ENCODE measurements around the gene OR2T1. TPM values are rescaled to one million over a fixed set of nuclear protein-coding genes. Genes with fewer than 3 reads are reported as not detected.
"Not testable (repeated sequence)": the region's sequence is repeated elsewhere in the genome, so short reads cannot be mapped to it uniquely, and the experiment has no call there.

OR2T1 gene
- total and polyA plus RNA-seq, 2 of the 8 experiments (the other 6 are each of a cell fraction or from before 2014, with no cell fraction given) = not detected

DNA sequence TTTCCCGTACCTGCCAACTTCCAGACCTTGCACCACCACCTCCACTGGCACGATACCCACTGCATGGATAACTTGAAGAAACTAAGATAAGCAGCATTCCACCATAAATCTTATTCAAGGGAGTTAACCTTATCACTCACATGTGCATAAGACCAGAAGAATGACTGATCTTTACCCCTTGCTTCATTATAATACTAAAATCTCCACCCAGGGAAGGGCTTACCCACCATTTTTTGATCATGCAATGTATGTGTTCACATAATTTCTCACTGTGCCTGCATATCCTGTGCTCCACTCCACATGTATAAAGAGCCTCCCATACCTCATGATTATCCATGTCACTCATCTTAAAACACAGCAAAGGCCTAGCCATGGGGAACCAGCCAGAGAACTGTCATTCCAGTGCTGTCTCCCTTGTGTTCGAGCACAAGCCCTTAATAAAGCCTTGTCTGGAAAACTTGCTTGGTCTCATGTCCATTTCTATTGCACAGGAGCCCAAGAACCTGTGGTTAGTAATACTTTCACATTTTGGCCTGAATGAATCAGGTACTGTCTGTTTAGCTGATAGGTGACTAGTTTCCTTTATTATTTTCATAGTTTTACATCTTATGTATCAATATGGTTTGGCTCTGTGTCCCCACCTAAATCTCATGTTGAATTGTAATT lies 24.8 kb downstream of the OR2T1 start:
- H3K79me1 ChIP-seq (ENCODE audit: low read depth, low read length); H3K23ac ChIP-seq (ENCODE audit: insufficient read length); H3K4me1 ChIP-seq (replicated peaks in 1 of 4; ENCODE audit: control insufficient read depth in 3 of 4, insufficient read depth in 4 of 4, low read length in 3 of 4); CTCF ChIA-PET (ENCODE audit: partially characterized antibody); H3K9ac ChIP-seq (replicated peaks in 1 of 4; ENCODE audit: extremely low read depth in 1 of 4, low read depth in 3 of 4, low read length in 3 of 4); H3K56ac ChIP-seq (replicated peaks; ENCODE audit: insufficient read length, low read depth, low read length); H3K14ac ChIP-seq (ENCODE audit: insufficient read length); H2BK5ac ChIP-seq (ENCODE audit: low read depth, low read length); H3K79me2 ChIP-seq (ENCODE audit: control insufficient read depth in 1 of 2, insufficient read depth in 2 of 2, low read length in 2 of 2); H2BK20ac ChIP-seq (ENCODE audit: low read length); DNase-seq (ENCODE audit: low read depth in 1 of 2, low spot score in 2 of 2); H2AK5ac ChIP-seq (ENCODE audit: low read depth, low read length); H3K36me3 ChIP-seq (ENCODE audit: control insufficient read depth in 2 of 4, insufficient read depth in 4 of 4, low read length in 3 of 4); H2BK15ac ChIP-seq (ENCODE audit: low read length); H4K20me1 ChIP-seq (replicated peaks in 1 of 2; ENCODE audit: control insufficient read depth in 1 of 2, insufficient read depth in 2 of 2, low read length in 2 of 2); H3K18ac ChIP-seq (ENCODE audit: extremely low read depth, low read length); H2BK12ac ChIP-seq (ENCODE audit: low read depth, low read length); H3K23me2 ChIP-seq (ENCODE audit: low read depth, low read length); H2BK120ac ChIP-seq (replicated peaks; ENCODE audit: low read depth, low read length); H3K27me3 ChIP-seq (replicated peaks in 1 of 4; ENCODE audit: control insufficient read depth in 3 of 4, extremely low read depth in 1 of 4, insufficient read depth in 3 of 4, low read length in 3 of 4); H3K27ac ChIP-seq (ENCODE audit: low read depth, low read length); H2AFZ ChIP-seq (ENCODE audit: low read length); H3K4me3 ChIP-seq (ENCODE audit: extremely low read depth in 1 of 4, insufficient read depth in 2 of 4, low read depth in 3 of 4, low read length in 4 of 4); H4K91ac ChIP-seq (replicated peaks; ENCODE audit: insufficient read length, low read length); H4K5ac ChIP-seq (ENCODE audit: insufficient read length, low read depth, low read length); POLR2A ChIA-PET (ENCODE audit: partially characterized antibody); H3K4me2 ChIP-seq (ENCODE audit: insufficient read depth in 1 of 2, low read depth in 2 of 2, low read length in 2 of 2); H3K4ac ChIP-seq (replicated peaks; ENCODE audit: insufficient read length, low read depth, low read length); FAIRE-seq; H4K8ac ChIP-seq (ENCODE audit: extremely low read depth, insufficient read depth, low read length): not testable (repeated sequence)
- H3K9me3 ChIP-seq (ENCODE audit: insufficient read depth in 2 of 2, low read depth in 1 of 2, low read length in 1 of 2) = peaks cover 33 to 51% of the 10 kb centered on the region in 2 experiments
- 55% methylated on average over 3 of the region's 3 CpGs; no CpG with 5 or more reads in 1 of the 2 experiments for WGBS, 2 experiments (ENCODE audit: extremely low coverage in 1 of 2, insufficient coverage in 1 of 2, insufficient read length in 1 of 2, insufficient replicate concordance in 2 of 2, low coverage in 1 of 2, low lambda C conversion rate in 2 of 2, missing lambda C conversion rate in 1 of 2)

DNA sequence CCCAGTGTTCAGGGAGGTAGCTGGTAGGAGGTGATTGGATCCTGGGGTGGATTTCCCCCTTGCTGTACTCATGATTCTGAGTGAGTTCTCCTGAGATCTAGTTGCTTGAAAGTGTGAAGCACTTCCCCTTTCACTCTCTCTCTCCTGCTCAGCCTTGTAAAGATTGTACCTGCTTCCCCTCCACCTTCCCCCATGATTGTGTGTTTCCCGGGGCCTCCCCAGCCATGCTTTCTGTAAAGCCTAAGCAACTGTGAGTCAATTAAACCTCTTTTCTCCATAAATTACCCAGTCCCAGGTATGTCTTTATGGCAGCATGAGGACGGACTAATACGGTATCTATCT lies 25.3 kb downstream of the OR2T1 start:
- H2BK15ac ChIP-seq (ENCODE audit: low read length); H2AK5ac ChIP-seq (ENCODE audit: low read depth, low read length); H3K79me1 ChIP-seq (ENCODE audit: low read depth, low read length); H3K36me3 ChIP-seq (ENCODE audit: control insufficient read depth in 2 of 4, insufficient read depth in 4 of 4, low read length in 3 of 4); H3K27ac ChIP-seq (ENCODE audit: low read depth, low read length); DNase-seq (ENCODE audit: low read depth in 1 of 2, low spot score in 2 of 2); H3K14ac ChIP-seq (ENCODE audit: insufficient read length); H2AFZ ChIP-seq (ENCODE audit: low read length); H3K4ac ChIP-seq (replicated peaks; ENCODE audit: insufficient read length, low read depth, low read length); CTCF ChIA-PET (ENCODE audit: partially characterized antibody); H3K18ac ChIP-seq (ENCODE audit: extremely low read depth, low read length); H3K4me1 ChIP-seq (replicated peaks in 1 of 4; ENCODE audit: control insufficient read depth in 3 of 4, insufficient read depth in 4 of 4, low read length in 3 of 4); H2BK120ac ChIP-seq (replicated peaks; ENCODE audit: low read depth, low read length); H3K79me2 ChIP-seq (ENCODE audit: control insufficient read depth in 1 of 2, insufficient read depth in 2 of 2, low read length in 2 of 2); H4K8ac ChIP-seq (ENCODE audit: extremely low read depth, insufficient read depth, low read length); H3K4me3 ChIP-seq (ENCODE audit: extremely low read depth in 1 of 4, insufficient read depth in 2 of 4, low read depth in 3 of 4, low read length in 4 of 4); H3K9ac ChIP-seq (replicated peaks in 1 of 4; ENCODE audit: extremely low read depth in 1 of 4, low read depth in 3 of 4, low read length in 3 of 4); H4K5ac ChIP-seq (ENCODE audit: insufficient read length, low read depth, low read length); H3K23me2 ChIP-seq (ENCODE audit: low read depth, low read length); H2BK12ac ChIP-seq (ENCODE audit: low read depth, low read length); H4K91ac ChIP-seq (replicated peaks; ENCODE audit: insufficient read length, low read length); H2BK5ac ChIP-seq (ENCODE audit: low read depth, low read length); FAIRE-seq; H4K20me1 ChIP-seq (replicated peaks in 1 of 2; ENCODE audit: control insufficient read depth in 1 of 2, insufficient read depth in 2 of 2, low read length in 2 of 2); H3K23ac ChIP-seq (ENCODE audit: insufficient read length); H2BK20ac ChIP-seq (ENCODE audit: low read length); POLR2A ChIA-PET (ENCODE audit: partially characterized antibody); H3K4me2 ChIP-seq (ENCODE audit: insufficient read depth in 1 of 2, low read depth in 2 of 2, low read length in 2 of 2); H3K27me3 ChIP-seq (replicated peaks in 1 of 4; ENCODE audit: control insufficient read depth in 3 of 4, extremely low read depth in 1 of 4, insufficient read depth in 3 of 4, low read length in 3 of 4); H3K56ac ChIP-seq (replicated peaks; ENCODE audit: insufficient read length, low read depth, low read length): not testable (repeated sequence)
- peaks cover 29 to 51% of the 10 kb centered on the region in 2 experiments for H3K9me3 ChIP-seq (ENCODE audit: insufficient read depth in 2 of 2, low read depth in 1 of 2, low read length in 1 of 2)
- 89% methylated on average over 3 of the region's 3 CpGs; no CpG with 5 or more reads in 1 of the 2 experiments for WGBS, 2 experiments (ENCODE audit: extremely low coverage in 1 of 2, insufficient coverage in 1 of 2, insufficient read length in 1 of 2, insufficient replicate concordance in 2 of 2, low coverage in 1 of 2, low lambda C conversion rate in 2 of 2, missing lambda C conversion rate in 1 of 2)
